GM18909 (cell line): ENCODE measurements around the gene UBE2G2.

Source experiments
- ATAC-seq: cut with Tn5 transposase; IDR thresholded peaks from one replicate; pipeline ENCODE4 v1.9.1; 2021; ENCODE audit warnings: mild to moderate bottlenecking; ENCODE audit not compliant: unreplicated experiment, poor library complexity

Gene UBE2G2

GRCh38 chr21:44766818-44767354 lies 34.7 kb downstream of the UBE2G2 start:
- ATAC-seq = no peak

DNA sequence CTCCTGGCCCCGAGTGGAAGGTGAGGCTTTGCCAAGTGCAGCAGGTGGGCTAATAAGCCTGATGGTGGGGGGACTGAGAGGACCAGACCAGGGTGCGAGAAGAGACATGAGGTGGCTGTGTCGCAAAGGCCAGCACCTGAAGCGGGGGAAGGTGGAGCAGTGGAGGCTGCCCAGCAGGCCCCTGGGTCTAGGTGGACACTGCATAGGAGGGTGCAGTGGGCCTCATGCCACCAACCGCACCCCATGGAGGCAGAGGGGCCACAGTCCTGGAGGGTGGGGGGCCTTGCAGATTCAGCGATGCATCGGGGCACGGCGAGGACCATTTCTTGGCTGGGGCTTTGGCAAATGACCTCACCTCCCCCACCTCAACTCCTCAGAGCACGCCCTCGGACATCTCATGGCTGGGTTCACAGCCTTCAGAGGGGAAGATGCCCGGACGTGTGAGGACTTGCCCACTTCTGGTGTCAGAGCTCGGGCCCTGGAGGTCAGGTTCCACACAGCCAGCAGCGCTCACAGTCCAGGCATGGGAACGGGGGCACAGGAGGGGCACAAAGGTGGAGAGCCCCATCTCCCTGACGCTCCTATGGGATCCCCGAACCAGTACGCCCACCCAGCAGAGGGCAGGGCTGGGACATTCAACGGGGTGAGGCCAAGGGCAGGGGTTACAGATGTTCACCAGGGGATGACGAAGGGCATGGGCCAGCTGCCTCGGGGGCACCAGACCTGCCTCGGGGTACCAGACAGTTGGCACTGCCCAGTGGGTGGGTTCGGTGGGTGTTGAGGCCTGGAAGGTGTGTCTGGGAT lies 35.4 kb downstream of the UBE2G2 start:
- no peak for ATAC-seq

DNA sequence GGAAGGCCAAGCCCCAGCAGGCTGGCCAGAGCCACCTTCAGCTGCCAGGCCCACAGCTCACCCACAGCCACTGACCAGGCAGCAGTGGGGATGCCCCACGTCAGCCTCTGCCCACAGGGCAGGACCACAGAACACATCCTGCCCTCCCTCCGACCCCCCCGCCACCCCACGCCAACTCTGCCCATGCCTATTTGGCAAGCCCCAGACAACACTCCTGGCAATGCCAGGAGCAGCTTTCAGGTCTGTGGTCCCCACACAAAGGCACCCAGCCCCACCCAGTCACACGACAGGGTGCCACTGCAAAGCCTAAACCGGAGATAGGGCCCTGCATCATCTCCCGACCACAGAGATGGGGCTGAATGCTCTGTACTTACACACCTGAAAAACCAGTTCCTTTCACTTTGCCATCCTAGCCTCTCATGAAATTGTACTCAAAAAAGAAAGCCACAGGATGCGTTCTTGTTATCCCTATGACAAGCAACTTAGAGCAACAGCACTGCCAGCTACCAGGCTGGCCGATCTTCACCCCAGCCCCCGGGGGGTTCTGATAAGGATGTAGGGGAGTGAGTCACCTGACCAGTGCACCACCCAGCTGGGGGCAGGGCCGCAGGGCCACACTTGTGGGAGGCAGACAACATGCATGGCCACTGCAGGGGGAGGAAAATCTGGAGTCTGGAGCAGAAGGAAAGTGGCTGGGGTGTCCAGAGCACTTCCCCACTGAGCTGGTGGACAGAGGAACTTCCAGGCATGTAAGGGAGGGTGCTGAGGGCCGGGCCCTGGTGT lies 36.2 kb downstream of the UBE2G2 start:
- ATAC-seq = no peak

- ATAC-seq = no peak
Measured at GRCh38 chr21:44764319-44765230, 37.0 kb downstream of the UBE2G2 start.

- no peak for ATAC-seq
Measured at GRCh38 chr21:44763451-44764318, 37.9 kb downstream of the UBE2G2 start.

DNA sequence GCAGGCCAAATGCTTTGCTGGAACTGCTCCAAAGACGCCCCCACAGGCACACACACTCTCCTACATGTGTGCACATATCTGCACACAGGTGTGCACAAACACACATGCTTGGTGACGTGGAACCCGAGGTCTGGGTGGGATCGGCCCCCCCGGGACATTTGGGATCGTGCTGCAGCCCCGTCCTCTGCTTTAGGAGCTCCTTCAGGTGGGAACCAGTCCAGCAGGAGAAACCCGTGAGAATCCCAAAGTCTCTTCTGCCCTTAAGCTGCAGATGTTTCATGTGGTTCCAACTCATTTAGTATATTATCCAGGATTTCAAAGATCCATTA lies 38.6 kb downstream of the UBE2G2 start:
- ATAC-seq = no peak

DNA sequence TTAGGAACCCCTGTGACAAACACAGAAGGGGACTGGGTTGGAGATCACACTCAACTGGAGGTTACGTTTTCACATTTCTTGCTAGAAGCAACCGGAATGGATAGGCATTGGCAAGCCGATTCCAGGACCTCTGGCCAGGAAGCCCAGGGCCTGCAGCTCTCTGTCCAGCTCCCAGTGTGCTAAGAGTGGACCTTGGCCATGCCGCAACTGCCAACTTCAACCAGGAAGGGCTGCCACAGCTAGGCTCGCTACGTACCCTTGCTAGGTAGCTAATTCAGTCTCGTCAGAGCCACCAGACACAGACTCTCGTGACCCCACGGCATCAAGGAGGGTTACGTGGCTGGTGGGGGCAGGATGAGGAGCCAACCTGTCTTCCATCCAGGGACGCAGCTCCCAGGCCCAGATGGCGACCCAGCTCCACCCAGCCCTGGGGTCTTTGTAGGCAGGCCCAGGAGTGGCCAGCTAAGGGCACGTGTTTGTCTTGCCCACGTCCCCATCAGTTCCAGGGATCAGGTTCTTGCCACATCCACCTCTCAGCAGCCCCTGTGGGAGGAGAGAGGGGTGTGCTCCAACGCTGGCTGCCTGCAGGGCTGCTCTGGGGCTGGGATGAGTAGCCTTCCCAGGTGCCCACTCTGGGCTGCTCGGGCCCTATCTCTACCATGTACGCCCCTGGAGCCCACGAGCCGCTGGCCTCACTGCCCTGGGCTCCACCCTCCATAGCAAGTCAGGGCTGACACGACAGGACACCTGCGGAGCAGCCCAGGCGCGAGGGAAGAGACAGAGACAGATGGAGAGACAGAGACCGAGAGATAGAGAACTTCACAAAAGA lies 39.2 kb downstream of the UBE2G2 start:
- ATAC-seq = no peak

- ATAC-seq = no peak
Measured at GRCh38 chr21:44761747-44762208, 39.8 kb downstream of the UBE2G2 start.

DNA sequence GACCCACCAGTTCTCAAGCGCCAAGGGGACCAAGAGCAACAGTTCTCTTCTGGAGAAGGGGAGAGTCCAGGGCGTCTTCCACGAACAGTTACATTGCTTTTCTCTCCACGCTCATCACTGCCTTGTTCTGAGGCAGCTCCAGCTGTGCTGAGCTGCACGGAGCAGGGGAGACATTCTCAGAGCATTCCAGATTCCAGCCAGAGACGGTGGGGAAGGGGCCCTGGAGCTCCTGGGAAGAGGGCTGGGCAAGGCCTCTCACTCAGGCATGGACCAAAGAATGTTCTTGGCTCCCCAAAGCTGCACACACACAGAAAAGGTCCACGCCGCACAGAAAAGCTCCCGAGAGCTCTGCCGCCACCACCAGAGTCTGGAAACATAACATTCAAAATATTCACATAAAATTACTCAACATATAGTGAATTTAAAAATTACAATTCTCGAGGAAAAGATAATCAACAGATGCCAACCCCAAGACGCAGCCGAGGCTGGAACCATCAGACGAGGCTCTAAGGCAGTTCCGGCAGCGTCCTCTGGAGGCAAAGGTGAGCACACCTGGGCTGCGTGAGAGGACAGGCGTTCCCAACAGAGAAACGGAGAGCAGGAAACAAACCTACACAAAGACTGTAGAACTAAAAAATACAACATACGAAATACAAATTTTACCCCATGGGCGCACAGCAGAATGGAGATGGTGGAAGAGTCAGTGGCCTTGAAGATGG lies 40.5 kb downstream of the UBE2G2 start:
- no peak for ATAC-seq

DNA sequence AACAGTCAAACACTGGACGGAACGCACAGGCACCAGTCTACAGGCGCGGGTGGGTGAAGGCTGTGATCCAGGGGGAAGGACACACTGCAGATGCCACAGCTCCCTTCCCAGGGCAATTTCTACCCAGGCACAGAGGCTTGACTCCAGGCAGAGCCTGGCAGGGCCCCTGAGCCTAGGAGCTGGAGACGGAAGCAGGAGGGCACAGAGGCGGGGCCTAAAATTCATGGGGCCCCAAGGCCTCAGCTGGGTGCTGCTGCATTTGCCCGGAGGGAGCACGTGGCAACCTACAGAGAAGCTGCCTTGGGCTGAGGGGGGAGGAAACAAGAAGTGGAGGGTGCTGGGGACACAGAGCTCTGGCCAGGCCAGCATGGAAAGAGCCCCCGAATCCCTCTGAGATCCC lies 41.2 kb downstream of the UBE2G2 start:
- ATAC-seq = no peak

GRCh38 chr21:44759628-44760285 lies 41.9 kb downstream of the UBE2G2 start:
- ATAC-seq = no peak

- ATAC-seq = no peak
Measured at GRCh38 chr21:44758781-44759627, 42.6 kb downstream of the UBE2G2 start.

- ATAC-seq = no peak
Measured at GRCh38 chr21:44758141-44758561, 43.5 kb downstream of the UBE2G2 start.

DNA sequence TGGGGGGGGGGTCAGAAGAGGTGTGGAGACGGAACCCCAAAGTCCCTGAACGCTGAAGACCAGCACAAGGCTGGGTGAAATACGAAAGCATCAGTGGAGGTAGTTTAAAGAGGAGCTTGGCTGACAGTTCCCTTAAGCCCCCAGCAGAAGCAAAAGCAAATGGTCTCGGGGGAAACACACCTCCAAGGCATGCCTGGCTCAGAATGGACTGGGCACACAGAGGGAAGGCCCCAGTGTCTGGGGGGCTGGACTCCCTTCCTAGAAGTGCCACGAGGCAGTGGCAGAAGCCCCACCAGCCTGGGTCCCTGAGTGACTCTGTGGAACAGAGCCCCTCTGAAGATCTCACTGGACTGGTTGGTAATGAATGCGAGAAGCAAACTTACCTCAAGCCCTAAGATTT lies 43.9 kb downstream of the UBE2G2 start:
- no peak for ATAC-seq

GRCh38 chr21:44756423-44757185 lies 45.0 kb downstream of the UBE2G2 start:
- ATAC-seq = no peak

- no peak for ATAC-seq
Measured at GRCh38 chr21:44755227-44755626, 46.4 kb downstream of the UBE2G2 start.
